Ascending aorta (tissue), 2 donors: ENCODE data around the gene TNFRSF25. TPM values are rescaled to one million over a fixed set of nuclear protein-coding genes. Genes with fewer than 3 reads are reported as not detected.
"Not testable (repeated sequence)": the region's sequence is repeated elsewhere in the genome, so short reads cannot be mapped to it uniquely, and the experiment has no call there.

Experiments
- DNase-seq, 2 donors: peaks; one replicate each; pipeline ENCODE4 v3.0.0-alpha.2; 2019; ENCODE audit warnings: low spot score in 2 of 2
- H3K27ac ChIP-seq, 2 donors: fragments of 200-600 bp; sonication (generic); one replicate each; pipeline ENCODE4 v1.5.1; 2016 to 2017; ENCODE audit warnings: mild to moderate bottlenecking in 1 of 2
- H3K27me3 ChIP-seq: fragments of 200-600 bp; sonication (generic); one replicate; pipeline ENCODE4 v1.5.1; 2017
- H3K36me3 ChIP-seq, 2 donors: fragments of 200-600 bp; sonication (generic); one replicate each; pipeline ENCODE4 v1.5.1; 2016
- H3K4me1 ChIP-seq, 2 donors: fragments of 200-600 bp; sonication (generic); one replicate each; pipeline ENCODE4 v1.5.1; 2016 to 2017; ENCODE audit warnings: mild to moderate bottlenecking in 1 of 2
- H3K4me3 ChIP-seq, 2 donors: fragments of 200-600 bp; sonication (generic); one replicate each; pipeline ENCODE4 v1.5.1; 2016 to 2017; ENCODE audit warnings: mild to moderate bottlenecking in 1 of 2
- H3K9me3 ChIP-seq, 2 donors: fragments of 200-600 bp; sonication (generic); one replicate each; pipeline ENCODE4 v1.5.1; 2016
- CTCF ChIP-seq, 3 experiments: fragments of 200-600 bp in 2 of 3; fragments of 450-650 bp in 1 of 3; sonication (generic) in 2 of 3; IDR thresholded peaks; one replicate each; pipeline ENCODE4 v1.5.1; 2016 to 2019; ENCODE audit warnings: antibody characterized with exemption in 3 of 3, mild to moderate bottlenecking in 1 of 3, moderate library complexity in 1 of 3
- intact Hi-C: fragments of 100-400 bp; cut with DNase I; formaldehyde crosslinking; loops from one replicate; pipeline ENCODE4 v1.15.1; 2023
- total RNA-seq: library from RNA; depleted of rRNA; stranded (reverse); fragments of >200 nt; gene quantifications from one replicate; pipeline ENCODE4 v1.1.0, GENCODE V29; 2016

The TNFRSF25 gene
- total RNA-seq, 1 donor from 2014 or later, result 18.0 TPM

- H3K27me3 ChIP-seq, result peaks cover 1% of the 10 kb centered on the region
Observed at GRCh38 chr1:6435547-6435946, 30.4 kb downstream of the TNFRSF25 start.

GRCh38 chr1:6435129-6435528 lies 30.8 kb downstream of the TNFRSF25 start:
- Histone ChIP-seq H3K27me3 (no peaks in the 10 kb centered on the region), H3K27ac (no peak overlapping the region), H3K4me1 (no peaks in the 10 kb centered on the region), H3K4me3 (no peak overlapping the region), H3K9me3 (no peaks in the 10 kb centered on the region), H3K36me3 (no peaks in the 10 kb centered on the region)
- intact Hi-C loops, result no loop called here
- DNase-seq, result no peak
- TF ChIP-seq CTCF (IDR thresholded peaks at IDR 0.05), result no peak

More at GRCh38 chr1:6435547-6435946, 30.4 kb downstream of the TNFRSF25 start:
- TF ChIP-seq CTCF (IDR thresholded peaks at IDR 0.05), result no peak
- H3K36me3 ChIP-seq, result no peaks in the 10 kb centered on the region
- no peak for DNase-seq
- no peak overlapping the region for H3K4me3 ChIP-seq
- intact Hi-C loops, result no loop called here
- H3K4me1 ChIP-seq, result no peaks in the 10 kb centered on the region
- no peak overlapping the region for H3K27ac ChIP-seq
- H3K9me3 ChIP-seq, result no peaks in the 10 kb centered on the region

GRCh38 chr1:6434186-6434585 lies 31.8 kb downstream of the TNFRSF25 start:
- intact Hi-C loops, result no loop called here
- Histone ChIP-seq H3K27ac (no peak overlapping the region), H3K27me3 (no peaks in the 10 kb centered on the region), H3K36me3 (no peaks in the 10 kb centered on the region), H3K4me1 (no peaks in the 10 kb centered on the region), H3K4me3 (no peak overlapping the region), H3K9me3 (no peaks in the 10 kb centered on the region)
- no peak for DNase-seq
- no peak for TF ChIP-seq CTCF (IDR thresholded peaks at IDR 0.05)

GRCh38 chr1:6431645-6432579 lies 34.1 kb downstream of the TNFRSF25 start:
- H3K27me3 ChIP-seq, H3K4me3 ChIP-seq, H3K9me3 ChIP-seq, H3K4me1 ChIP-seq, H3K27ac ChIP-seq, intact Hi-C loops, H3K36me3 ChIP-seq, DNase-seq: not testable (repeated sequence)

GRCh38 chr1:6429660-6430411 lies 36.1 kb downstream of the TNFRSF25 start:
- H3K27me3 ChIP-seq, result peaks cover 11% of the 10 kb centered on the region
- intact Hi-C loops, result not testable (repeated sequence)

GRCh38 chr1:6428453-6428852 lies 37.5 kb downstream of the TNFRSF25 start:
- peaks cover 18% of the 10 kb centered on the region for H3K27me3 ChIP-seq
- H3K4me3 ChIP-seq, intact Hi-C loops, H3K27ac ChIP-seq, H3K4me1 ChIP-seq, DNase-seq, H3K36me3 ChIP-seq, H3K9me3 ChIP-seq: not testable (repeated sequence)

More at GRCh38 chr1:6429660-6430411, 36.1 kb downstream of the TNFRSF25 start:
- not testable (repeated sequence) for H3K27ac ChIP-seq, H3K9me3 ChIP-seq, H3K4me1 ChIP-seq, DNase-seq, H3K36me3 ChIP-seq, H3K4me3 ChIP-seq
